ENCODE data around the gene DYNLT5.
"Not testable (repeated sequence)": the region's sequence is repeated elsewhere in the genome, so short reads cannot be mapped to it uniquely, and the experiment has no call there.

The DYNLT5 gene

DNA sequence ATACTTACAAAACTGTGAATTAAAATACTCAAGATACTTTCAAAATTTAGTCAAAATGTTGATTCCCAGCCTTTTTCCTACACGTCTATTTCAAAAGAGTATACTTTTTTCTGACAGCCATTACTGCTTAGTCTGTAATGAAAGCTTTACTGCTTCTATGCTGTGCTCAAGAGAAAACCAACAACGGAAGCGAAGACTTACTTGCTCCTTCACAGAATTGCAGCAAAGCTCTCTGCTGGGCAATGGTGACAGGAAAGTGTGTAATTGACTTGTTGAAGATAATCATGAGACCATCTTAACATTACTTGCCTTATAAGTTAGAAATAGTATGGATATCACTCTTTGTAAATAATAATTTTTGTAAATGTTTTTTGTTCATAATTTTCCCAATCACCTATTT, 1.7 kb upstream of the DYNLT5 start:
- DNase-seq (ENCODE audit: low spot score) = no peak

DNA sequence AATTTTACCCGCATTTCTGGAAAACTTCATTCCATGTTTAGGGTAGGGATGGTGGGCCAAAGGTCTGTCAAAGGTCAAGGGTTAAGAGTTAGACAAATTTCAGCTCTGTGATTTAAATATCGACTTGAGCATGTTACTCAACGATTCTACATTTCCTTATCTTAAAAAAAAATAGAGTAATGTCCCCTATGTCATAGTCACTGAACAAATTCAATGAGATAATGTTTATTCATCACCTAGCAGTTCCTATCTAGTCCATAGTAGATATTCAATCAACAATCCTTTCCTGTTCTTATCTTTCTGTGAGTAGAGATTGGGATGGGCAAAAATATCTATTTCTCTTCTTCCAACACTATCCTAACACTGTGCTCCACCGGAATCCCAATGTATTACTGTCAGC, 1.1 kb upstream of the DYNLT5 start:
- no peak for DNase-seq (ENCODE audit: low spot score)

DNA sequence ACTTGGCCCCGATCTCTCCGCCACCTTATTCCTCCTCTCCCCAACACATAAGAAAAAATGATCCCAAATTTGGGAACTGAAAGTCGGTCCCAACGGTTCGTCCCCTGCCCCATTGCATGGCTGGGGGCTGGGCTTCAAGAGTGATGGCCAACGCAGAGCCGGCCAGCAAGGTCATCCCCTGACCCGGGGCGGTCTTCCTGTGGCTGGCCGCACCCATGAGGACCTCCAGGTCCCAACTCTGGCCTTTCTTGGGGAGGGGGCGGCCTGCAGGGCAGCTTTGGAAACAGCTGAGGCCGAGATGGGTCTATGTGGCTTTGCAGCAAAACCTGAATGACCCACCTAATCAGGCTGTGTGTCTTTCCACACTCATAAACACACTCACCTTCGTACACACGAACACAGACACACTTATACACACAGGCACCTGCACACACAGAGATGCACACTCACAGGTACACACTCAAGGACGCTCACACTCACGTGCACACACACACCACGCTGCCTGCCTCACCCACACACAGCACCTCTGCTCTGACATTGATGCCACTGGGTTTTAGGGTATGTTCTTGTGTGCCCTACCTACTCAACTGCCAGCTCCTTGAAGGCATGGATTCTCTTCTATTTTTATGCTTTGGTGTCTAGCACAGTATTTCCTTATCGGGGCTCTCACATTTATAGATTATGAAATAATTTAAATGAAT, 562 bp downstream of the DYNLT5 start:
- no peak for DNase-seq (ENCODE audit: low spot score)

DNA sequence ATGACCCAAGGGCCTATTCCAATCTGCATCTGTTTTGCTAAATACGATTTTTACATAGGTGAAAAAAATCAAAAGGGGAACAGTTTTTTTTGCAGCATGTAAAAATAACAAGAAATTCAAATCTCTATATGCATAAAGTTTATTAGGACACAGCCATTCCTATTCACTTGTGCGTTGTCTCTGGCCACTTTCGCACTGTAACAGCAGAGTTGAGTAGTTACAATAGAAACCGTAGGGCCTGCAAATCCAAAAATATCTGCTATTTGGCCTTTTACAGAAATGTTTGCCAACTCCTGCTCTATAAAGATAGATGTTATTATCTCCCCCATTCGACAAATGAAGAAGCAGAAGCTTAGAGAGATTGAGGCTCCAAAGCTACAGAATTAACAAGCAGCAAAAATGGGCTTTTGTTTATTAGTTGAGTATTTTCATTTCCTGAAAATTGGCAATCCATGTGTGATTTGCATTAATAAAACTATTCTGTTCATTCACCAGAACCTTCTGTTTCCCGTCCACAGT, 5.5 kb downstream of the DYNLT5 start:
- DNase-seq (ENCODE audit: low spot score) = no peak

DNA sequence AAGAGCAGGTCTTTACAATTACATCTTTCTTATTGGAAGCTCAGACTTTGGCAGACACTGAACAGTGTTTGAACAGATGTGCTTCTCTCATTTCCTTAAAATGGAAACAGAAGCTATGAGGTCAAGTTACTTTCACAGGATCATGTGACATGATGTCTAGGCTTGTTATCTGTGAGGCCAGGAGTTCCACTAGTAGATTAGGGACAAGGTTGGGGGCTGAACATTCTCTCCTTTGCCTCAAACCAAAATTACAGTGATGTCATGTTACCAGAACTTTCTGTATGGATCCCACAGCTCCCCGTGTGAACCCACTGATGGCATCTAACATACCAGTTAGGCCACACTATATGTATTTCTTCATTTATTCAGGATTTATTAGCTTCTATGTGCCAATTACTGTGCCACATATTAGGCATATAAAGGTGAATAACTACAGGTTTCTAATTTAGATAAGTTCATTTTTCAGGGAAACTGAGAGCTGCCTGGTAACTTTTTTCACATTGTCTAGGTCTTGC, 6.0 kb downstream of the DYNLT5 start:
- peak; percentile 19 for DNase-seq (ENCODE audit: low spot score)

- DNase-seq (ENCODE audit: low spot score) = no peak
Observed at GRCh38 chr1:66760506-66760905, 8.2 kb downstream of the DYNLT5 start.

- no peak for DNase-seq (ENCODE audit: low spot score)
Observed at GRCh38 chr1:66761221-66761620, 9.0 kb downstream of the DYNLT5 start.

DNA sequence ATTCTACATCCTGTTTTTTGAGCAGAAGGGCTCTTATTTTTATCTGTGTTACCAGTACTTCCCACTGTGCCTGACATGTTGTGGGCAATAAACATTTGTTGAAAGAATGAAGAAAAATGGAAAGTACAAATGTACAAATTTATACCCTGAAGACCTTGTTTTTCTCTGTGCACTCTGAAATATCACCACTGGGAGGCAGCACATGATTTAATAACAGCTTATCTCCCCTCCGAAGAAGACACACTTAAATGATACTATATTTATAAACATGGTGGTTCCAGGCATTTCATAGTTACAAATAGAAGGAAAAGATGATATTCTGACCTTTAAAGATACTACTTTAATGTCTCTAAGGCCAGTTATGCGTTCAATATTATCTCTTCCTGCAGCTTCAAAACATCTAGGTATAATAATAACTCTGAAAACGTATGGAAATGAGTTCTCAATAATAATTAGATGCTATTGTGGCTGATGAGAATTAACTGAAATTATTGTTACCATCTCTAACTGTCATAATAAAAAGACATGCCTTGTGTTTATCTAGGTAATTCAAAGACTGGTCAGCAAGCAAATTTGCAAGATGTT, 12.8 kb downstream of the DYNLT5 start:
- peak; percentile 48 for DNase-seq (ENCODE audit: low spot score)

GRCh38 chr1:66767626-66768025, 15.4 kb downstream of the DYNLT5 start:
- no peak for DNase-seq (ENCODE audit: low spot score)

GRCh38 chr1:66768965-66769364, 16.7 kb downstream of the DYNLT5 start:
- DNase-seq (ENCODE audit: low spot score) = no peak

DNA sequence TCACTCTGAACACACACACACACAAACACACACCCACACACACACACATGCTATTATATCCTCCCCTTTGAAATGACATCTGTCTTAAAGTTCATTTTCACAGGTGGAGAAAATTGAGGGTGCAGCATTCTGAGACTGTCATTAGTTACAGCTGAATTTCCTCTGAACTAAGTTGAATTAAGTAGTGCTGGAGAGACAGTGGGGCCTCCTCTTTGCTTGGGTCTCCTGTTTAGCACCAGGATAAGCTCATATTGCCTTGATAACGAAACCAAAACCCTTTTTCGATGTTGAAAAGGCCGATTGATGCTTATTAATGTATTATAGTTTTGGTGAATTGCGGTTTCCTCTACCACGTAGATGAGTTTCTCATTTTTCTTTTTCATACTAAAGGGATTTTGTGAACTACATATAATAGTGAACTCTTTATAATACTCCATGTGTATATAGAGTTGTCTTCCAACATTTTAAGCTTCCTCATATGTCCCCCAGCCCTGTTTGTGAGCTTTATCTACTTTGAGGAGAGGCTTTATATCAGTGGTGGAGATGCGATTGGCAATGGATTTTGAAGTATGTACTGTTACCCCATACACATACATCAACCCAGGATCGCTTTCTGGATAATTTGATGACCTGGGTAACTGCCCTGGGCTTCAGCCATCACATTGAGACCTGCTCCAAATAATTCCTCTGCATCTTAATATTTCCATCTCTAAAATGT, 17.4 kb downstream of the DYNLT5 start:
- DNase-seq (ENCODE audit: low spot score) = no peak

GRCh38 chr1:66770240-66770639, 18.0 kb downstream of the DYNLT5 start:
- DNase-seq (ENCODE audit: low spot score) = no peak

DNA sequence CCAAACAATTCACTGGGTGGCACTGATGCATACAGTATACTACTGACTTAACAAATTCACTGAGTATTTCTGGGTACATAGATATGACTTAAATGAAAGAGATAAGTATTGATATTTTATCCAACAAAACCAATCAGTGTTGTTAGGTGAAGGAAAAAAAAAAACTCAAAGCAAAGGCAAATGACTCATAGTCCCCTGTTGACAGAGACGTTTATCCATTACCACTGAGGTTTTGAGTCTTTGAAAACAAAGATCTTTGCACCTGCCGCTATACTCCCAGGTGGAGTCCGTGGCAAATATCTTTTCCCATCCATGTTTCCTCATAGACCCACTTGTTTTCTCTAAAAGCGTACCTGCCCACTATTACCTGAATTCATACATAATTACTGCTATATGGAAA, 18.4 kb downstream of the DYNLT5 start:
- DNase-seq (ENCODE audit: low spot score) = no peak

GRCh38 chr1:66773227-66773626, 21.0 kb downstream of the DYNLT5 start:
- no peak for DNase-seq (ENCODE audit: low spot score)

DNA sequence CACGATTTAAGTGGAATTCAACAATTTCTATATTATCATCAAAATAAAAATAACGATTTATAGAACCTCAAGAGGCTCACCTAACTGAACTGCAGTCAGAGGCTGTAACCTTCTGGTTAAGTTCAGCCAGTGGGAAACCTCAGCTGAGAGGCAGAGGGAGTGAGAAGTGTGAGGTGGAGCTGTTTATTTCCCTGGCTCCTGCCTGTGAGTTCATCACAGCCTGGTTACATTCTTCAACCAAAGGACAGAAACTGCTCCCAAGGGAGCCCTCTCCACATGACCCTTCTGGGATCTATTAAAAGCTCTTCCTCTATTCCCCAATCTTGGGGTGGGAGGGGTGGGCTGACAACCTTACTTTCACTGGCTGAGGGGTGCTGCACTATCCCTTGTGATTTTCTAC, 22.2 kb downstream of the DYNLT5 start:
- DNase-seq (ENCODE audit: low spot score) = no peak

DNA sequence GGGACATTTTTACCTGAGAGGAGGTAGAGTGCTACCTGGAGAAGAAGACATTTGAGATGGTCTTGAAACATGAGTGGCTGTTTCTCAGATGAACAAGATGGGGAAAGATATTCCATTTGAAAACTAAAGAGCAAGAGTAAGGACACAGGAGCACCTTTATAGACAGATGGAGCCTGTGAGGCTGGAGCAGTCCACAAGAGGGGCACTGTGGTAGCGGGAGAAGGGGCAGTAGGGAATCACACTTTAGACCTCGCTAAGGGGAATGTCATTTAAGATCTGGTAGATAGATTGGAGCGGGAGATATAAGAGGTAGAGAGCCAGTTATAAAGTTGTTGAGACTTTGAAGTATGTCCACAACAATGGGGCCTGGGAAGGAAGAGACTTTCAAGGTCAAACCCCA, 23.4 kb downstream of the DYNLT5 start:
- DNase-seq (ENCODE audit: low spot score) = no peak

GRCh38 chr1:66777831-66778230, 25.6 kb downstream of the DYNLT5 start:
- no peak for DNase-seq (ENCODE audit: low spot score)

DNA sequence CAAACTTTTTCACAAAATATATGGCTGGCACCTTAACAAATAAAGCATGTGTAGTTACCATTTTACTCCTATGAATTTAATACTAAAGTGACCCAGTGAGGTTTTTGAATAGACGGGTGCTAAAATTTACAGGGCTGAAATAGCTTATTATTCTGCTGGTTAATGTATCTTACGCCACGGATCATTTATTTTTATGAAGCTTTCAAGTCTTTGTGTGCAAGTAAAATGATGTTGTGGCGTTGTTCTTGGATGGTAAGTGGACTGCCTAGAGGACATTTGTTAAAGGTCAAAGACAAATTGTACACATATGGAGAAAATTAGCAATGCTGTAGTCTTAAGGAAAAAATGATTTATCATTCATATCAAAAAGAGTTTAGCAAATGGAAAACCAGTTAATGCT, 26.0 kb downstream of the DYNLT5 start:
- DNase-seq (ENCODE audit: low spot score) = no peak

- DNase-seq (ENCODE audit: low spot score) = no peak
Observed at GRCh38 chr1:66778969-66779368, 26.7 kb downstream of the DYNLT5 start.

DNA sequence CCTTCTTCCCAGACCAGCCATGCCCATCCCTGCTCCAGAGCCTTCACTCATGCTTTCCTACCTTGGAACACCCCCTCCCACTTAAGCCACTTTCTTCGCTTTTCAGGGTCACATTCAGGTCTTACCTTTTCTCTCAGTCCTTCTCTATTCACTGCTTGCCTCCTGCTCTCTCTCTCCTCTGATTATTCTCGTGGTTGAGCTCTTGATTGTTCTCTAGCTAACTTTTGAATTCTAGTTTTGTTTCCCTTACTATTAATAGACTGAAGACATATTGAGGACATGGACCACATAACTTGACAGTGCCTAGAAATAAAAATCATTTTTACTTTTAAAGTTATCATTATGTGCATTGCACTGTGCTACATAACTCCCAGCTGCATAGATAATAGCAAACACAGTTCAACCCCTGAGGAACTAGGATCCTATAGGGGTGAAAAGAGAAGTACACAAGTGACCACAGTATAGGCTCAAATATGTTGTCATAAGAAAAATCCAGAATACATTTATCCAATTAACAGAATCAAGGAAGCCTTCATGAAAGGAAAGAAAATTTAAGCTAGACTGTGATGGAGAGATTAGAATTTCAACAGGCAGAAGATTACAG, 27.3 kb downstream of the DYNLT5 start:
- DNase-seq (ENCODE audit: low spot score) = no peak

DNA sequence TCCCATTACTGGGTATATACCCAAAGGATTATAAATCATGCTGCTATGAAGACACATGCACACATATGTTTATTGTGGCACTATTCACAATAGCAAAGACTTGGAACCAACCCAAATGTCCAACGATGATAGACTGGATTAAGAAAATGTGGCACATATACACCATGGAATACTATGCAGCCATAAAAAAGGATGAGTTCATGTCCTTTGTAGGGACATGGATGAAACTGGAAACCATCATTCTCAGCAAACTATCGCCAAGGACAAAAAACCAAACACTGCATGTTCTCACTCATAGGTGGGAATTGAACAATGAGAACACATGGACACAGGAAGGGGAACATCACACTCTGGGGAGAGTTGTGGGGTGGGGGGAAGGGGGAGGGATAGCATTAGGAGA, 33.5 kb downstream of the DYNLT5 start:
- not testable (repeated sequence) for DNase-seq (ENCODE audit: low spot score)

GRCh38 chr1:66787641-66788040, 35.4 kb downstream of the DYNLT5 start:
- DNase-seq (ENCODE audit: low spot score) = no peak
